HCT116 (cell line): ENCODE results near the gene CMIP.

Experiments used
- CBX3 ChIP-seq: IDR thresholded peaks from 2 replicates; pipeline ENCODE4 v1.6.1; 2012; ENCODE audit warnings: low read depth
- CTCF ChIP-seq, 3 experiments: fragments of 200-600 bp in 1 of 3; sonication (generic) in 1 of 3; IDR thresholded peaks in 2 of 3; conservative IDR thresholded peaks in 1 of 3; 2 replicates each; pipeline ENCODE4 v1.5.1; 2012 to 2017; ENCODE audit warnings: low read depth in 2 of 3, low read length in 2 of 3, antibody characterized with exemption in 1 of 3, borderline replicate concordance in 1 of 3, control low read depth in 1 of 3, mild to moderate bottlenecking in 1 of 3, mixed read lengths in 1 of 3, mixed run types in 1 of 3, moderate library complexity in 1 of 3; ENCODE audit not compliant: insufficient read depth in 1 of 3
- EZH2 ChIP-seq: fragments of 200-600 bp; sonication (generic); IDR thresholded peaks from 2 replicates; pipeline ENCODE4 v1.6.1; 2017; ENCODE audit warnings: antibody characterized with exemption, mixed run types
- EZH2phosphoT487 ChIP-seq: fragments of 200-600 bp; IDR thresholded peaks from 2 replicates; pipeline ENCODE4 v1.6.1; 2018; ENCODE audit warnings: antibody characterized with exemption, borderline replicate concordance
- POLR2A ChIP-seq: IDR thresholded peaks from 2 replicates; pipeline ENCODE4 v1.7.0; 2011; ENCODE audit warnings: borderline replicate concordance; ENCODE audit not compliant: insufficient read depth, insufficient read length; ENCODE audit errors: extremely low read depth
- POLR2AphosphoS5 ChIP-seq: IDR thresholded peaks from 2 replicates; pipeline ENCODE4 v1.6.1; 2011; ENCODE audit warnings: mild to moderate bottlenecking, low read depth, low read length, moderate library complexity
- RAD21 ChIP-seq: IDR thresholded peaks from 2 replicates; pipeline ENCODE4 v1.6.1; 2012; ENCODE audit warnings: low read depth, mild to moderate bottlenecking
- TCF7L2 ChIP-seq: IDR thresholded peaks from 2 replicates; pipeline ENCODE4 v1.7.0; 2011; ENCODE audit warnings: borderline replicate concordance, inconsistent platforms; ENCODE audit not compliant: insufficient read depth, insufficient read length; ENCODE audit errors: extremely low read depth

GRCh38 chr16:81488687-81489411 lies 44.2 kb downstream of the CMIP start:
- TF ChIP-seq EZH2 (no peak), EZH2phosphoT487 (no peak), CTCF (IDR thresholded peaks at IDR 0.05 in 2 of 3, conservative IDR thresholded peaks at IDR 0.05 in 1 of 3; ENCODE audit: borderline replicate concordance in 1 of 3, insufficient read depth in 1 of 3, low read depth in 2 of 3, low read length in 2 of 3) (no peak), TCF7L2 (no peak), CBX3 (no peak), POLR2AphosphoS5 (no peak), RAD21 (no peak), POLR2A (no peak)
